GM18951 (cell line): ENCODE results near the gene THEMIS.
"Not testable (repeated sequence)": the region's sequence is repeated elsewhere in the genome, so short reads cannot be mapped to it uniquely, and the experiment has no call there.

ENCODE experiments used
- POLR2A ChIP-seq: IDR thresholded peaks from 4 replicates; pipeline ENCODE4 v1.6.1; 2011; ENCODE audit warnings: mild to moderate bottlenecking; ENCODE audit not compliant: insufficient read length, insufficient read depth; ENCODE audit errors: extremely low read depth
- in situ Hi-C: fragments of 300-500 bp; cut with MboI; formaldehyde crosslinking; loops from one replicate; pipeline ENCODE4 v1.12.0; 2022; ENCODE audit warnings: low sequenced_read_pairs, mixed read lengths, inconsistent platforms; ENCODE audit not compliant: unreplicated experiment

The THEMIS gene

DNA sequence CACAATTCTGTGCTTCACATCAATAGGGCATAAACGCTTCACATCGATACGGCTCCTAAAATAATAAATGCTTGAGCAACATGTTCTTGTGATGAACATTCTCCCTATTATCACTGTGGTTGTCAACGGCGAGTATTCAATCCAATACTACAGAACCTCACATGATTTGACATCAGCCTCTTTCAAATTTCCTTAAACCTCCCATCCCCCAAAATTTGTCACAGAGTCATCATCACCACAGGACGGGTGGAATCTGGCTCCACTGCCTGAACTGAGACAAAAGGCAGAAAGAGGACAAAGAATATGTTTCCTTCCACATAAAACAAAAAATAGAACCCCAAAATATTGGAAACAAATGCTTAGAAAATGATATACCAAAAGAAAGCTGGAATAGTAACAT, 7.3 kb downstream of the THEMIS start:
- TF ChIP-seq POLR2A: no peak
- in situ Hi-C loops: no loop called here

- no peak for TF ChIP-seq POLR2A
- in situ Hi-C loops: no loop called here
Measured at GRCh38 chr6:127891731-127892326, 9.0 kb downstream of the THEMIS start.

DNA sequence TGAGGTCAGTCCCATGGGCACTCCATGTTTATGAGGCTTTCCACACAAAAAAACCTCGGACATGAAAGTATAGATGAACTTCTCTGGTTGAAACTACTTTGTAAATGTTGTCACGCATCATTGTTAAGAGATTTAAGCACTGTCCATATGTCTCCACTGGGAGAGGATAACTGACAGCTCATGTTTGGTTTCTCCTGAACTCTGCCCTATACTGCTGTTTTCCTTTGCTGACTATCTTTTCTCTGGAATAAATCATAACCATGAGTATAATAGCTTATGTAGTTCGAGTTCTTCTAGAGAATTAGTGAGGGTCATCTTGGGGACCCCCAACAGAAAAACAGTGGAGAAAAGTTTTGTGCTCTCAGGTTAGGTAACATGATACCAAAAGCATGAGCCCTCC, 14.3 kb downstream of the THEMIS start:
- in situ Hi-C loops: no loop called here
- TF ChIP-seq POLR2A: no peak

GRCh38 chr6:127884134-127884533, 16.7 kb downstream of the THEMIS start:
- in situ Hi-C loops: no loop called here

DNA sequence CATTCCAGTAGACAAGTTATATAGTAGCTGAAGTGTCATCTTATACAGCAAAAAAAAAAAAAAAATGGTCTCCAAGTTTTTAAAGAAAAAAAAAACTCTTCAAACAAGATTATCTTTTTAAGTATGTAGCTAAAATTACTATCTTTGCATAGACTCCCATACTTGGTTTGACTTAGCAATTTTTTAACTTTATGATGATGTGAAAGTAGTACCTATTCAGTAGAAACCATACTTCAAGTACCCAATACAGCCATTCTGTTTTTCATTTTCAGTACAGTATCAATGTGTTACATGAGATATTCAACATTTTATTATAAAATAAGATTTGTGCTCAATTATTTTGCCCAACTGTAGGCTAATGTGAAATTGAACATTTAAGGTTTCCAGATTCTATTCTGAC, 18.9 kb downstream of the THEMIS start:
- in situ Hi-C loops: not testable (repeated sequence)

More at GRCh38 chr6:127884134-127884533, 16.7 kb downstream of the THEMIS start:
- TF ChIP-seq POLR2A: no peak

GRCh38 chr6:127880429-127880828, 20.4 kb downstream of the THEMIS start:
- no peak for TF ChIP-seq POLR2A
- in situ Hi-C loops: no loop called here

GRCh38 chr6:127879685-127880084, 21.2 kb downstream of the THEMIS start:
- in situ Hi-C loops: no loop called here
- no peak for TF ChIP-seq POLR2A

GRCh38 chr6:127878115-127878514, 22.7 kb downstream of the THEMIS start:
- TF ChIP-seq POLR2A: no peak
- in situ Hi-C loops: no loop called here

- in situ Hi-C loops: no loop called here
- no peak for TF ChIP-seq POLR2A
Measured at GRCh38 chr6:127877231-127877630, 23.6 kb downstream of the THEMIS start.

DNA sequence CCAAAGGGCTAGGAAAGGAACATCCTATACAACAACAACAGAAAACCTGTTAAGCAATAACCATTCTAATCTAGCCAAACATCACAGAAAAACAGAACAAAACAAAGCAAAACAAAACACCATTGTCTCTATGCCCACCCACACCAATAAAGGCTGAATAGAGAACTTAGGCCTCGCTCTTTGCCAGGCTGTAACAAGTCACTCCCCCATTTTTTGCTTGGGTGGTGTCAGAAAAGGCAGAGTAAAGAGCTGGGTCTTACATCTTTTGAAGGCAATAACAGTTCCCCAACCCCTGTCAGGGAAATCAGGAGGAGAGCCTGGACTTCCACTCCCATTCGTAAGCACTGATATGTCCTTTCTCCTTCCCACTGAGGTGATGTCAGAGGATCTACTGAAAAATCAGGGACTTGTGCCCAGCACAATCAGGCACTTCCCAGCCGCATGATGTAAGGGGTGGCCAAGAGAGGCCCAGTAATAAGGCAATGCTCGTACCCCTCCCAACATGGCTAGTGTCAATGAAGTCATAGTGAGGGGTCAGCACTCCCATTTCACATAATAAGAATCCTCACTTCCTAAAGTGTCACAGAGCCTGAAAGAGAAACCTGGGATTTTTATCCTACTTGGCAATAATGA, 31.0 kb downstream of the THEMIS start:
- TF ChIP-seq POLR2A: no peak
- in situ Hi-C loops: loop anchor here (25.0 kb wide), 1 partner anchor 642 kb away; the partner anchor contains the start of gene PTPRK

GRCh38 chr6:127869183-127869582, 31.7 kb downstream of the THEMIS start:
- no peak for TF ChIP-seq POLR2A
- in situ Hi-C loops: loop anchor here (25.0 kb wide), 1 partner anchor 643 kb away; the partner anchor contains the start of gene PTPRK

- no peak for TF ChIP-seq POLR2A
- in situ Hi-C loops: loop anchor here (25.0 kb wide), 1 partner anchor 644 kb away; the partner anchor contains the start of gene PTPRK
Measured at GRCh38 chr6:127868338-127868737, 32.5 kb downstream of the THEMIS start.

DNA sequence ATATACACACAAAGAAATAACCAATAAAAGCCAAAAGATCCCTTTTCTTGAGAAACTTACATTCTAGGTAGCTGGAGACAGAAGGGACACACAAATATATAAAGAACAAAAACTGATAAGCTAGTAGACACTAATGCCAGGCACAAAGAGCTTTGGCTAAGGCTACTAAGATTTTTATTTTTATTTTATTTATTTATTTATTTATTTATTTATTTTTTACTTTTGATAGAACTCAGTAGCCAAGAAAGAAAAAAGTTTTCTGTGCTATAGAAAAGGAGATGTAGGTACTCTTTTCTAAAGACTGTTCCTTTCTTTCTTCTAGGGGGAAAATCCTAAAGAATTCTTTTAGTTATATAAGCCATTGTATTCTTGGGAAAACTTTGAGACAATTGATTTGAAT, 34.1 kb downstream of the THEMIS start:
- in situ Hi-C loops: loop anchor here (25.0 kb wide), 1 partner anchor 646 kb away; the partner anchor contains the start of gene PTPRK
- no peak for TF ChIP-seq POLR2A

- in situ Hi-C loops: loop anchor here (25.0 kb wide), 1 partner anchor 647 kb away; the partner anchor contains the start of gene PTPRK
- TF ChIP-seq POLR2A: no peak
Measured at GRCh38 chr6:127865108-127865507, 35.8 kb downstream of the THEMIS start.
